Upper lobe of left lung (tissue), 6 donors: ENCODE data around the gene ANXA6. TPM values are rescaled to one million over a fixed set of nuclear protein-coding genes. Genes with fewer than 3 reads are reported as not detected.

Experiments used
- ATAC-seq, 2 donors: fragments of 200-7000 bp; cut with Tn5 transposase; one replicate each; pipeline ENCODE4 v1.9.1; 2022; ENCODE audit warnings: mild to moderate bottlenecking in 2 of 2, moderate library complexity in 2 of 2; ENCODE audit not compliant: low FRiP score in 2 of 2
- DNase-seq, 2 donors: peaks; one replicate each; pipeline ENCODE4 v3.0.0-alpha.2; 2019 to 2020
- H3K27ac ChIP-seq, 4 donors: fragments of 200-600 bp; sonication (generic); one replicate each; pipeline ENCODE4 v1.5.1; 2016 to 2019
- H3K27me3 ChIP-seq, 4 donors: fragments of 200-600 bp; sonication (generic); one replicate each; pipeline ENCODE4 v1.5.1; 2017 to 2019
- H3K36me3 ChIP-seq, 4 donors: fragments of 200-600 bp; sonication (generic); one replicate each; pipeline ENCODE4 v1.5.1; 2016 to 2019
- H3K4me1 ChIP-seq, 4 donors: fragments of 200-600 bp; sonication (generic); one replicate each; pipeline ENCODE4 v1.5.1; 2018 to 2019
- H3K4me3 ChIP-seq, 4 donors: fragments of 200-600 bp; sonication (generic); one replicate each; pipeline ENCODE4 v1.5.1; 2017 to 2019; ENCODE audit warnings: mild to moderate bottlenecking in 2 of 4, moderate library complexity in 1 of 4
- H3K9me3 ChIP-seq, 4 donors: fragments of 200-600 bp; sonication (generic); one replicate each; pipeline ENCODE4 v1.5.1; 2018 to 2019
- EP300 ChIP-seq, 4 donors: sonication (generic); formaldehyde crosslinking; IDR thresholded peaks; one replicate each; pipeline ENCODE4 v1.5.1; 2017; ENCODE audit warnings: antibody characterized with exemption in 4 of 4, control low read depth in 2 of 4
- POLR2A ChIP-seq, 4 donors: fragments of 450-650 bp; IDR thresholded peaks; one replicate each; pipeline ENCODE4 v1.5.1; 2016 to 2017; ENCODE audit warnings: antibody characterized with exemption in 4 of 4, mild to moderate bottlenecking in 2 of 4
- POLR2AphosphoS5 ChIP-seq, 2 donors: sonication (generic); formaldehyde crosslinking; IDR thresholded peaks; one replicate each; pipeline ENCODE4 v1.5.1; 2017; ENCODE audit warnings: antibody characterized with exemption in 2 of 2
- WGBS, 2 donors: methylation state at CpG; one replicate each; pipeline ENCODE4 v1.1.5; 2017 to 2018; 5-methylcytosine and 5-hydroxymethylcytosine counted together
- total RNA-seq, 6 donors: library from RNA; depleted of rRNA in 4 of 6; stranded (reverse); fragments of >200 nt in 4 of 6; gene quantifications; one replicate each; pipeline versions ENCODE4 v1.1.0 to v1.2.1, GENCODE V29; 2016 to 2021
- TF ChIP-seq, protein P1 (sequence below), 6 experiments: fragments of 450-650 bp in 4 of 6; fragments of 200-600 bp in 2 of 6; sonication (generic) in 2 of 6; IDR thresholded peaks; one replicate each; pipeline ENCODE4 v1.5.1; 2016 to 2019; ENCODE audit warnings: antibody characterized with exemption in 6 of 6
- donor health status: DM: no; HTN: no; CAD: no; lungs with moderate emphysema.
- donor health status: DM: no; HTN: yes; CAD: no; lungs with severe emphysema.

Gene ANXA6
- total RNA-seq, 6 donors from 2014 or later: 68.5 to 176 (median 84.5) TPM

DNA sequence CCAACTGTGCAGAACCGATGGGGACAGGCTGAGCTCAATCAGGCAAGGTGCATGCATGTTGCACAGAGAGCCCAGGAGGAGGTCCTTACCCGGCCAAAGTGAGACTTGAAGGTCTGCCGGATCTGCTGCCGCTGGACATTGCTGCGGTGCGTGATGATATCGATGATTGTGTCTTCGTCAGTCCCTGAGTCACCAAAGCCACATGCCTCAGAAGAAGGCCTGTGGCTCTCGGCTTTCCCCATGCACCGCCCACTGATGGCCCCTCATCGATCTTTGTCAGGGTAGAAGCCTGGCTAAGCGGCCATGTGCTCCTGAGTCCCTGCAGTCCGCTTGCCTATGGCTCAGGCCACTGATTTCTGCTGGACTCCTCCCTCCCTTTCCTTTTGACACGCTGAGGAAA, 34.8 kb downstream of the ANXA6 start:
- no peak for ATAC-seq
- Histone ChIP-seq H3K36me3 (peaks cover 5 to 85% (median 47%) of the 10 kb centered on the region in 4 donors), H3K4me1 (peaks cover 2 to 9% (median 5%) of the 10 kb centered on the region in 4 donors), H3K27me3 (no peaks in the 10 kb centered on the region), H3K4me3 (no peak overlapping the region), H3K9me3 (no peaks in the 10 kb centered on the region), H3K27ac (peak overlapping the region in 1 of 4 donors; percentile 13)
- DNase-seq: no peak
- 95 to 96% methylated on average over 5 to 14 of the region's 14 CpGs for WGBS, 2 donors
- TF ChIP-seq POLR2A (IDR thresholded peaks at IDR 0.05) (no peak), EP300 (IDR thresholded peaks at IDR 0.05) (no peak), POLR2AphosphoS5 (IDR thresholded peaks at IDR 0.05) (no peak)
- TF ChIP-seq, protein P1, sequence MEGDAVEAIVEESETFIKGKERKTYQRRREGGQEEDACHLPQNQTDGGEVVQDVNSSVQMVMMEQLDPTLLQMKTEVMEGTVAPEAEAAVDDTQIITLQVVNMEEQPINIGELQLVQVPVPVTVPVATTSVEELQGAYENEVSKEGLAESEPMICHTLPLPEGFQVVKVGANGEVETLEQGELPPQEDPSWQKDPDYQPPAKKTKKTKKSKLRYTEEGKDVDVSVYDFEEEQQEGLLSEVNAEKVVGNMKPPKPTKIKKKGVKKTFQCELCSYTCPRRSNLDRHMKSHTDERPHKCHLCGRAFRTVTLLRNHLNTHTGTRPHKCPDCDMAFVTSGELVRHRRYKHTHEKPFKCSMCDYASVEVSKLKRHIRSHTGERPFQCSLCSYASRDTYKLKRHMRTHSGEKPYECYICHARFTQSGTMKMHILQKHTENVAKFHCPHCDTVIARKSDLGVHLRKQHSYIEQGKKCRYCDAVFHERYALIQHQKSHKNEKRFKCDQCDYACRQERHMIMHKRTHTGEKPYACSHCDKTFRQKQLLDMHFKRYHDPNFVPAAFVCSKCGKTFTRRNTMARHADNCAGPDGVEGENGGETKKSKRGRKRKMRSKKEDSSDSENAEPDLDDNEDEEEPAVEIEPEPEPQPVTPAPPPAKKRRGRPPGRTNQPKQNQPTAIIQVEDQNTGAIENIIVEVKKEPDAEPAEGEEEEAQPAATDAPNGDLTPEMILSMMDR (IDR thresholded peaks at IDR 0.05): no peak

DNA sequence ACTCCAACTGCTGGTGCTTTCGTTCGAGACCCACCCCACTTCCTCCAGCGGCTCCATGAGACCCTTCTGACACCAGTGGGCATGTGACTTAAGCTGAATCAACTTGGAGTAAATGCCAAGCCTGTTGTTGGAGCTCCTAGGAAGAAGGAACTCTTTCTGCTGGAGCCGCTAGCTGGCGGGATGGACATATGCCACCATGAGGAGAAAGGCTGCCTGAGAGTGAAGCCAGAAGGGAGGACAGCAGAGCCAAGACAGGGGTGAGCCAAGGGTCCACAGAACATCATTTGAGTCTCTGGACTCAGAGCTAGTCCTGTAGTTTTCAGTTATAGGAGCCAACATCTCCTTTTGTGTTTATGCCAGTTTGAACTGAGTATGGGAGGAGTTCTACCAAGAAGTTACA, 35.9 kb downstream of the ANXA6 start:
- peaks cover 5 to 86% (median 53%) of the 10 kb centered on the region in 4 donors for H3K36me3 ChIP-seq

DNA sequence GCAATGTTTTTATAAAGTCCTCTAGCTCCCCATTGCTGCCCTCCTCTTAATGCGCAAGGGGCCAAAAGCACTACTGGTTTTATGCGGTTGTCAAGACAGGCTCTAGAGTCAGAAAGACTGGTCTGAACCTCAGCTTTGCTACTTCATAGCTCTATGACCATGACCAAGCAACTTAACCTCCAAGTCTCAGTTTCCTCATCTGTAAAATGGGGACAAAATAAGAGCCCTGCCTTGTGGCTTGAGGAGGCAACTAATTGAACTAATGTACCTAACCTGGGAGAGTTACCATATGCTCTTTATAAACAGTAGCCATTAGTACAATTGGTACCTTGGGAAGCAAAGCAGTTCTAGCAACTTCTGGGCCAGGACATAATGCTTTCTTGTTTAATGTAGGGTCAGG, 36.5 kb downstream of the ANXA6 start:
- Histone ChIP-seq H3K27ac (peak overlapping the region in 1 of 4 donors; percentile 13), H3K4me3 (no peak overlapping the region), H3K36me3 (peaks cover 5 to 89% (median 56%) of the 10 kb centered on the region in 4 donors), H3K9me3 (no peaks in the 10 kb centered on the region), H3K4me1 (peaks cover 0 to 5% (median 2%) of the 10 kb centered on the region in 4 donors), H3K27me3 (no peaks in the 10 kb centered on the region)
- TF ChIP-seq EP300 (IDR thresholded peaks at IDR 0.05) (no peak), POLR2A (IDR thresholded peaks at IDR 0.05) (no peak)
- TF ChIP-seq, protein P1 (IDR thresholded peaks at IDR 0.05): no peak
- ATAC-seq (no peak), DNase-seq (no peak)
- WGBS, 2 donors: 100% methylated on average over 2 of the region's 2 CpGs

More for the DNA sequence above, 35.9 kb downstream of the ANXA6 start:
- Histone ChIP-seq H3K27me3 (no peaks in the 10 kb centered on the region), H3K9me3 (no peaks in the 10 kb centered on the region), H3K4me1 (peaks cover 2 to 9% (median 5%) of the 10 kb centered on the region in 4 donors), H3K4me3 (no peak overlapping the region), H3K27ac (peak overlapping the region in 1 of 4 donors; percentile 13)
- TF ChIP-seq POLR2A (IDR thresholded peaks at IDR 0.05) (no peak), POLR2AphosphoS5 (IDR thresholded peaks at IDR 0.05) (peak in 1 of 2 donors; percentile 44), EP300 (IDR thresholded peaks at IDR 0.05) (no peak)
- TF ChIP-seq, protein P1 (IDR thresholded peaks at IDR 0.05): no peak
- DNase-seq (no peak), ATAC-seq (no peak)
- 84 to 86% methylated on average over 2 to 5 of the region's 5 CpGs for WGBS, 2 donors

DNA sequence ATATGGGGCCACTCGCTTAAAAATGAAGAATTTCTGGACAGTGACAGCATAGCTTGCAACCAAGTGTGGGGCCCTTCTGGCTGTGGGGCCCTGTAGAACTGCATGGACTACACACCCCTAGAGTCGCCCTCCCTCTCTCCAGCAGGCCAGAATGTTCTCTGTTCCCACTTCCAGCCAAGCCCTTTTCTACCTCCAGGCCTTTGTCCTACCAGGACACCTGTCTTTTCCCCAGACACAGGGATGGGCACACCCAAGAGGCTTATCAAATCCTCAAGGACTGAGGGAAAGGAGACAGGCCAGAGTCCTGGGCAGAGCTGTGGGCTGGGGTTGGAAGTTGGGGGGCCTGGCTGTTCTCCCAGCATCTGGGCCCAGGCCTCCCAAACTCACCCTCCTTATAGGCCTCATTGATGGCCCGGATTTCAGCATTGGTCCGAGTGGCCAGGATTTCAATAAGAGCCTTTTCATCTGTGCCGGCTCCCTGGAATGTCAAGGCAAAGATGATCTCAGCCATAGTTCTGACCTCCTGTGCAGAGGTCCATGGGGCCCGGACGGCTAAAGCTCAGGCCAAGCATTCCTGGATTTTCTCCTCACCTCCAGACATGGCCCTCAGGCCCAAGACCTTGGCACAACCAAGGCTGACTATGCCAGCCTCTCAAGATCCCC, 38.5 kb downstream of the ANXA6 start:
- Histone ChIP-seq H3K9me3 (no peaks in the 10 kb centered on the region), H3K27me3 (no peaks in the 10 kb centered on the region), H3K36me3 (peaks cover 5 to 78% (median 52%) of the 10 kb centered on the region in 4 donors), H3K27ac (peak overlapping the region in 1 of 4 donors; percentile 25), H3K4me1 (peaks cover 0 to 8% (median 6%) of the 10 kb centered on the region in 4 donors), H3K4me3 (no peak overlapping the region)
- no peak for ATAC-seq
- TF ChIP-seq EP300 (IDR thresholded peaks at IDR 0.05) (no peak), POLR2A (IDR thresholded peaks at IDR 0.05) (no peak), POLR2AphosphoS5 (IDR thresholded peaks at IDR 0.05) (no peak)
- TF ChIP-seq, protein P1 (IDR thresholded peaks at IDR 0.05): no peak
- DNase-seq: no peak
- WGBS, 2 donors: 86 to 87% methylated on average over 6 to 7 of the region's 7 CpGs
